GM23338 (cell line): ENCODE data around the gene TRIM58. TPM values are rescaled to one million over a fixed set of nuclear protein-coding genes. Genes with fewer than 3 reads are reported as not detected.

Experiments used
- ATAC-seq: fragments of 200-7000 bp; cut with Tn5 transposase; 3 replicates; pipeline ENCODE4 v1.9.1; 2020
- DNase-seq: peaks from one replicate; pipeline ENCODE4 v3.0.0-alpha.2; 2015; ENCODE audit warnings: low spot score
- H2AFZ ChIP-seq: fragments of 200-600 bp; sonication (generic); 2 replicates; pipeline ENCODE4 v1.8.0; 2016; ENCODE audit warnings: antibody characterized with exemption, mild to moderate bottlenecking, moderate library complexity
- H3F3A ChIP-seq: fragments of 200-600 bp; sonication (generic); replicated peaks from 2 replicates; pipeline ENCODE4 v1.8.0; 2017; ENCODE audit warnings: antibody characterized with exemption, mixed run types, low read depth
- H3K27ac ChIP-seq: fragments of 200-600 bp; sonication (generic); 2 replicates; pipeline ENCODE4 v1.6.1; 2016; ENCODE audit warnings: low read depth
- H3K27me3 ChIP-seq: fragments of 200-600 bp; sonication (generic); 2 replicates; pipeline ENCODE4 v1.8.0; 2016; ENCODE audit warnings: mild to moderate bottlenecking, mixed run types, moderate library complexity; ENCODE audit not compliant: insufficient read depth
- H3K36me3 ChIP-seq: fragments of 200-600 bp; sonication (generic); 2 replicates; pipeline ENCODE4 v1.8.0; 2016; ENCODE audit warnings: mild to moderate bottlenecking; ENCODE audit not compliant: insufficient read depth
- H3K4me1 ChIP-seq: fragments of 200-600 bp; sonication (generic); 2 replicates; pipeline ENCODE4 v1.8.0; 2016; ENCODE audit warnings: mild to moderate bottlenecking, moderate library complexity; ENCODE audit not compliant: insufficient read depth
- H3K4me2 ChIP-seq: fragments of 200-600 bp; sonication (generic); 2 replicates; pipeline ENCODE4 v1.7.1; 2017; ENCODE audit warnings: mixed run types
- H3K4me3 ChIP-seq: fragments of 200-600 bp; sonication (generic); 2 replicates; pipeline ENCODE4 v1.6.1; 2016; ENCODE audit warnings: mixed run types
- H3K79me2 ChIP-seq: fragments of 200-600 bp; sonication (generic); replicated peaks from 2 replicates; pipeline ENCODE4 v1.8.0; 2017; ENCODE audit warnings: mild to moderate bottlenecking; ENCODE audit not compliant: insufficient read depth
- H3K9me2 ChIP-seq: fragments of 200-600 bp; sonication (generic); 2 replicates; pipeline ENCODE4 v1.8.0; 2017; ENCODE audit not compliant: insufficient read depth
- H4K20me1 ChIP-seq: fragments of 200-600 bp; sonication (generic); replicated peaks from 2 replicates; pipeline ENCODE4 v1.8.0; 2017; ENCODE audit warnings: mild to moderate bottlenecking; ENCODE audit not compliant: insufficient read depth
- H3K27ac Mint-ChIP-seq: 2 replicates; pipeline ENCODE4 v1.8.0; 2020; ENCODE audit warnings: inconsistent platforms, mild to moderate bottlenecking, moderate library complexity, mixed read lengths
- H3K27me3 Mint-ChIP-seq: 3 replicates; pipeline ENCODE4 v1.8.0; 2022; ENCODE audit warnings: low read depth, mild to moderate bottlenecking, moderate library complexity, mixed read lengths, inconsistent platforms; ENCODE audit not compliant: insufficient read depth, poor library complexity
- H3K36me3 Mint-ChIP-seq: 3 replicates; pipeline ENCODE4 v1.8.0; 2021; ENCODE audit warnings: low read depth, mild to moderate bottlenecking, inconsistent platforms, moderate library complexity, mixed read lengths
- H3K4me1 Mint-ChIP-seq: 3 replicates; pipeline ENCODE4 v1.8.0; 2020; ENCODE audit warnings: mild to moderate bottlenecking, inconsistent platforms, mixed read lengths
- H3K4me3 Mint-ChIP-seq: 3 replicates; pipeline ENCODE4 v1.8.0; 2021; ENCODE audit warnings: moderate library complexity, mild to moderate bottlenecking, inconsistent platforms, mixed read lengths
- H3K9me3 Mint-ChIP-seq: 3 replicates; pipeline ENCODE4 v1.8.0; 2020; ENCODE audit warnings: moderate library complexity, mild to moderate bottlenecking, inconsistent platforms, mixed read lengths
- CREB1 ChIP-seq: fragments of 250-450 bp; sonication (Bioruptor Pico); IDR thresholded peaks from 2 replicates; pipeline ENCODE4 v1.5.0; 2020; ENCODE audit warnings: low read depth, mild to moderate bottlenecking, moderate library complexity
- EZH2 ChIP-seq: fragments of 200-600 bp; sonication (generic); IDR thresholded peaks from one replicate; pipeline ENCODE4 v1.8.0; 2017; ENCODE audit warnings: antibody characterized with exemption, mild to moderate bottlenecking, low read depth; ENCODE audit not compliant: unreplicated experiment
- JUNB ChIP-seq: IDR thresholded peaks from one replicate; pipeline ENCODE4 v1.6.1; 2016; ENCODE audit warnings: antibody characterized with exemption; ENCODE audit not compliant: unreplicated experiment
- POLR2AphosphoS5 ChIP-seq: IDR thresholded peaks from 2 replicates; pipeline ENCODE4 v1.6.1; 2016; ENCODE audit warnings: antibody characterized with exemption, low read depth
- STAT1 ChIP-seq: IDR thresholded peaks from one replicate; pipeline ENCODE4 v1.6.1; 2016; ENCODE audit warnings: antibody characterized with exemption; ENCODE audit not compliant: unreplicated experiment
- ZNF114 ChIP-seq: fragments of 250-450 bp; sonication (Bioruptor Pico); IDR thresholded peaks from 2 replicates; pipeline ENCODE4 v1.5.0; 2020; ENCODE audit warnings: mild to moderate bottlenecking, moderate library complexity
- ZNF331 ChIP-seq: fragments of 250-450 bp; sonication (Bioruptor Pico); IDR thresholded peaks from 2 replicates; pipeline ENCODE4 v1.5.0; 2020; ENCODE audit warnings: low read depth, mild to moderate bottlenecking, moderate library complexity
- polyA plus RNA-seq: library from polyadenylated mRNA; unstranded; fragments of >200 nt; fragmentation: Nextera tagmentation; extraction: Ambion mirVana; gene quantifications from 2 replicates; pipeline ENCODE4 v1.2.1, GENCODE V29; 2016
- total RNA-seq: library from RNA; depleted of rRNA; stranded (reverse); fragments of >200 nt; shearing (Covaris generic); gene quantifications from 2 replicates; pipeline ENCODE4 v1.2.3, GENCODE V29; 2014
- TF ChIP-seq, protein P1 (sequence below): IDR thresholded peaks from one replicate; pipeline ENCODE4 v1.6.1; 2018; ENCODE audit warnings: antibody characterized with exemption; ENCODE audit not compliant: unreplicated experiment
- TF ChIP-seq, protein P2 (sequence below): IDR thresholded peaks from 2 replicates; pipeline ENCODE4 v1.6.1; 2016; ENCODE audit warnings: antibody characterized with exemption
- TF ChIP-seq, protein P3 (sequence below): fragments of 250-450 bp; sonication (Bioruptor Pico); IDR thresholded peaks from 2 replicates; pipeline ENCODE4 v1.5.0; 2020; ENCODE audit warnings: mild to moderate bottlenecking, moderate library complexity

The TRIM58 gene
- total and polyA plus RNA-seq, 2 experiments from 2014 or later = 2.4 to 3.4 TPM

DNA sequence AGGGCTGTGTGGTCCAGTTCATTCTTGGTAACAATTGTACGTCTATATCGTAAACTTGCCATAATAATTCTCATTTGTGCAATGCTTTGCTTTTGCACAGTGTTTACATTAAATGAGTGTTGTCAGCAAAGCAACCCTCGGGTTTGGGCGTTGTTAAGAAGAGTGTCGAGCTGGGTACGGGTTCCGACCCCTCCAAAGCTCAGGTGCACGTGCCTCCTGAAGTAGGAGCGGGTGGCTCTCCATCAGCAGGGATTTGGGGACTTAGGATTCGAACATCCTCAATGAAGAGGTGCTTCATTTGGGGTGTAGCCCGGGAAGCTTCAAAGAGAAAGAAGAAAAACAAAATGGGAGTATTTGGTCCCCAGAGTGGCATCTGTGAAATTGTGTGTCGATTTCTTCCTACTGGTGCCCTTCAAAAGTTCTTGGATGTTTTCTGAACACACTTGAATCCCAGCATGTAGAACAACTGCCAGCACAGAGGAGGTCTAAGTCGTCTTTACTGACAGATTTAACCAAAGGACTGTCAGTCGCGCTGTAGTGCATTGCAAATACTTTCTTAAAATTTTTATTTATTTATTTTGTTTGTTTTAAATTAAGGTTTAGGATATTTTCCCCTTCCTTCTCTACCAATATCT, 1.1 kb downstream of the TRIM58 start (continued):
- TF ChIP-seq CREB1 (CRISPR knock-in tag) (no peak), STAT1 (no peak), ZNF331 (CRISPR knock-in tag) (no peak), ZNF114 (no peak)
- TF ChIP-seq, protein P1, sequence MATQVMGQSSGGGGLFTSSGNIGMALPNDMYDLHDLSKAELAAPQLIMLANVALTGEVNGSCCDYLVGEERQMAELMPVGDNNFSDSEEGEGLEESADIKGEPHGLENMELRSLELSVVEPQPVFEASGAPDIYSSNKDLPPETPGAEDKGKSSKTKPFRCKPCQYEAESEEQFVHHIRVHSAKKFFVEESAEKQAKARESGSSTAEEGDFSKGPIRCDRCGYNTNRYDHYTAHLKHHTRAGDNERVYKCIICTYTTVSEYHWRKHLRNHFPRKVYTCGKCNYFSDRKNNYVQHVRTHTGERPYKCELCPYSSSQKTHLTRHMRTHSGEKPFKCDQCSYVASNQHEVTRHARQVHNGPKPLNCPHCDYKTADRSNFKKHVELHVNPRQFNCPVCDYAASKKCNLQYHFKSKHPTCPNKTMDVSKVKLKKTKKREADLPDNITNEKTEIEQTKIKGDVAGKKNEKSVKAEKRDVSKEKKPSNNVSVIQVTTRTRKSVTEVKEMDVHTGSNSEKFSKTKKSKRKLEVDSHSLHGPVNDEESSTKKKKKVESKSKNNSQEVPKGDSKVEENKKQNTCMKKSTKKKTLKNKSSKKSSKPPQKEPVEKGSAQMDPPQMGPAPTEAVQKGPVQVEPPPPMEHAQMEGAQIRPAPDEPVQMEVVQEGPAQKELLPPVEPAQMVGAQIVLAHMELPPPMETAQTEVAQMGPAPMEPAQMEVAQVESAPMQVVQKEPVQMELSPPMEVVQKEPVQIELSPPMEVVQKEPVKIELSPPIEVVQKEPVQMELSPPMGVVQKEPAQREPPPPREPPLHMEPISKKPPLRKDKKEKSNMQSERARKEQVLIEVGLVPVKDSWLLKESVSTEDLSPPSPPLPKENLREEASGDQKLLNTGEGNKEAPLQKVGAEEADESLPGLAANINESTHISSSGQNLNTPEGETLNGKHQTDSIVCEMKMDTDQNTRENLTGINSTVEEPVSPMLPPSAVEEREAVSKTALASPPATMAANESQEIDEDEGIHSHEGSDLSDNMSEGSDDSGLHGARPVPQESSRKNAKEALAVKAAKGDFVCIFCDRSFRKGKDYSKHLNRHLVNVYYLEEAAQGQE = no peak

DNA sequence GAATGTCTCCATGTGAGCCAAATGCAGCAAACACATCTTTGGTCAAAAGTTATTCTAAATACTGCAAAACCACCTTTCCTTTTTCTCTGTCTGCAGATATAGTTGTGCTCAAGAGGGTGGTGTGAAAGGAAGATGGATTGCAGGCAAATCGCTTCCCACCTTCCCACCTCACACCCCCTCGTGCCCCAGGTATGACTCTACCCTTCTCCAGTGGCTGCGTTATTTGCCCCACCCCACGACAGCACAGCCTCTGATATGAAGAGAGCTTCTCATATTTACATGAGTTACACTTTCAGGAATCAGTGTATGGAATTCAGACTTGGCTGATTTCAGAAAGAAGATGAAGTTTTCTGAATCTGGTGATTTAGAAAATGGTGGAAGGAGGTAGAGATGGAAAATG, 5.8 kb downstream of the TRIM58 start:
- H3K27ac Mint-ChIP-seq = no peak overlapping the region
- H3K4me1 Mint-ChIP-seq = peaks cover 2% of the 10 kb centered on the region; the same call in 2 of the 3 replicates
- Histone ChIP-seq H3K27ac (no peak overlapping the region), H3K4me1 (peaks cover 3% of the 10 kb centered on the region; the same call in 1 of the 2 replicates), H3K79me2 (no peaks in the 10 kb centered on the region), H3K27me3 (peaks cover 8% of the 10 kb centered on the region), H4K20me1 (no peaks in the 10 kb centered on the region), H3K4me3 (no peak overlapping the region), H2AFZ (no peak overlapping the region), H3K4me2 (no peak overlapping the region), H3K36me3 (0 out of 2 replicates have a peak, but pooled peaks cover 2% of the 10 kb centered on the region), H3F3A (no peaks in the 10 kb centered on the region), H3K9me2 (no peaks in the 10 kb centered on the region)
- peaks cover 64% of the 10 kb centered on the region for H3K9me3 Mint-ChIP-seq
- H3K27me3 Mint-ChIP-seq = peaks cover 5% of the 10 kb centered on the region
- no peak for DNase-seq
- H3K4me3 Mint-ChIP-seq = no peak overlapping the region
- ATAC-seq = no peak
- peaks cover 13% of the 10 kb centered on the region; the same call in 2 of the 3 replicates for H3K36me3 Mint-ChIP-seq
- TF ChIP-seq, protein P2, sequence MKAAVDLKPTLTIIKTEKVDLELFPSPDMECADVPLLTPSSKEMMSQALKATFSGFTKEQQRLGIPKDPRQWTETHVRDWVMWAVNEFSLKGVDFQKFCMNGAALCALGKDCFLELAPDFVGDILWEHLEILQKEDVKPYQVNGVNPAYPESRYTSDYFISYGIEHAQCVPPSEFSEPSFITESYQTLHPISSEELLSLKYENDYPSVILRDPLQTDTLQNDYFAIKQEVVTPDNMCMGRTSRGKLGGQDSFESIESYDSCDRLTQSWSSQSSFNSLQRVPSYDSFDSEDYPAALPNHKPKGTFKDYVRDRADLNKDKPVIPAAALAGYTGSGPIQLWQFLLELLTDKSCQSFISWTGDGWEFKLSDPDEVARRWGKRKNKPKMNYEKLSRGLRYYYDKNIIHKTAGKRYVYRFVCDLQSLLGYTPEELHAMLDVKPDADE = no peak
- TF ChIP-seq, protein P3, sequence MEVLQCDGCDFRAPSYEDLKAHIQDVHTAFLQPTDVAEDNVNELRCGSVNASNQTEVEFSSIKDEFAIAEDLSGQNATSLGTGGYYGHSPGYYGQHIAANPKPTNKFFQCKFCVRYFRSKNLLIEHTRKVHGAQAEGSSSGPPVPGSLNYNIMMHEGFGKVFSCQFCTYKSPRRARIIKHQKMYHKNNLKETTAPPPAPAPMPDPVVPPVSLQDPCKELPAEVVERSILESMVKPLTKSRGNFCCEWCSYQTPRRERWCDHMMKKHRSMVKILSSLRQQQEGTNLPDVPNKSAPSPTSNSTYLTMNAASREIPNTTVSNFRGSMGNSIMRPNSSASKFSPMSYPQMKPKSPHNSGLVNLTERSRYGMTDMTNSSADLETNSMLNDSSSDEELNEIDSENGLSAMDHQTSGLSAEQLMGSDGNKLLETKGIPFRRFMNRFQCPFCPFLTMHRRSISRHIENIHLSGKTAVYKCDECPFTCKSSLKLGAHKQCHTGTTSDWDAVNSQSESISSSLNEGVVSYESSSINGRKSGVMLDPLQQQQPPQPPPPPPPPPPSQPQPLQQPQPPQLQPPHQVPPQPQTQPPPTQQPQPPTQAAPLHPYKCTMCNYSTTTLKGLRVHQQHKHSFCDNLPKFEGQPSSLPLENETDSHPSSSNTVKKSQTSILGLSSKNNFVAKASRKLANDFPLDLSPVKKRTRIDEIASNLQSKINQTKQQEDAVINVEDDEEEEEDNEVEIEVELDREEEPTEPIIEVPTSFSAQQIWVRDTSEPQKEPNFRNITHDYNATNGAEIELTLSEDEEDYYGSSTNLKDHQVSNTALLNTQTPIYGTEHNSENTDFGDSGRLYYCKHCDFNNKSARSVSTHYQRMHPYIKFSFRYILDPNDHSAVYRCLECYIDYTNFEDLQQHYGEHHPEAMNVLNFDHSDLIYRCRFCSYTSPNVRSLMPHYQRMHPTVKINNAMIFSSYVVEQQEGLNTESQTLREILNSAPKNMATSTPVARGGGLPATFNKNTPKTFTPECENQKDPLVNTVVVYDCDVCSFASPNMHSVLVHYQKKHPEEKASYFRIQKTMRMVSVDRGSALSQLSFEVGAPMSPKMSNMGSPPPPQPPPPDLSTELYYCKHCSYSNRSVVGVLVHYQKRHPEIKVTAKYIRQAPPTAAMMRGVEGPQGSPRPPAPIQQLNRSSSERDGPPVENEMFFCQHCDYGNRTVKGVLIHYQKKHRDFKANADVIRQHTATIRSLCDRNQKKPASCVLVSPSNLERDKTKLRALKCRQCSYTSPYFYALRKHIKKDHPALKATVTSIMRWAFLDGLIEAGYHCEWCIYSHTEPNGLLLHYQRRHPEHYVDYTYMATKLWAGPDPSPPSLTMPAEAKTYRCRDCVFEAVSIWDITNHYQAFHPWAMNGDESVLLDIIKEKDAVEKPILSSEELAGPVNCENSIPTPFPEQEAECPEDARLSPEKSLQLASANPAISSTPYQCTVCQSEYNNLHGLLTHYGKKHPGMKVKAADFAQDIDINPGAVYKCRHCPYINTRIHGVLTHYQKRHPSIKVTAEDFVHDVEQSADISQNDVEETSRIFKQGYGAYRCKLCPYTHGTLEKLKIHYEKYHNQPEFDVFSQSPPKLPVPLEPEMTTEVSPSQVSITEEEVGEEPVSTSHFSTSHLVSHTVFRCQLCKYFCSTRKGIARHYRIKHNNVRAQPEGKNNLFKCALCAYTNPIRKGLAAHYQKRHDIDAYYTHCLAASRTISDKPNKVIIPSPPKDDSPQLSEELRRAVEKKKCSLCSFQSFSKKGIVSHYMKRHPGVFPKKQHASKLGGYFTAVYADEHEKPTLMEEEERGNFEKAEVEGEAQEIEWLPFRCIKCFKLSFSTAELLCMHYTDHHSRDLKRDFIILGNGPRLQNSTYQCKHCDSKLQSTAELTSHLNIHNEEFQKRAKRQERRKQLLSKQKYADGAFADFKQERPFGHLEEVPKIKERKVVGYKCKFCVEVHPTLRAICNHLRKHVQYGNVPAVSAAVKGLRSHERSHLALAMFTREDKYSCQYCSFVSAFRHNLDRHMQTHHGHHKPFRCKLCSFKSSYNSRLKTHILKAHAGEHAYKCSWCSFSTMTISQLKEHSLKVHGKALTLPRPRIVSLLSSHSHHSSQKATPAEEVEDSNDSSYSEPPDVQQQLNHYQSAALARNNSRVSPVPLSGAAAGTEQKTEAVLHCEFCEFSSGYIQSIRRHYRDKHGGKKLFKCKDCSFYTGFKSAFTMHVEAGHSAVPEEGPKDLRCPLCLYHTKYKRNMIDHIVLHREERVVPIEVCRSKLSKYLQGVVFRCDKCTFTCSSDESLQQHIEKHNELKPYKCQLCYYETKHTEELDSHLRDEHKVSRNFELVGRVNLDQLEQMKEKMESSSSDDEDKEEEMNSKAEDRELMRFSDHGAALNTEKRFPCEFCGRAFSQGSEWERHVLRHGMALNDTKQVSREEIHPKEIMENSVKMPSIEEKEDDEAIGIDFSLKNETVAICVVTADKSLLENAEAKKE (CRISPR knock-in tag) = no peak
- TF ChIP-seq EZH2 (no peak), JUNB (no peak), ZNF114 (no peak), POLR2AphosphoS5 (no peak), ZNF331 (CRISPR knock-in tag) (no peak)
- TF ChIP-seq, protein P1 = no peak
